GM23248 (cell line): ENCODE measurements around the gene METTL4. TPM values are rescaled to one million over a fixed set of nuclear protein-coding genes. Genes with fewer than 3 reads are reported as not detected.

Experiments used
- DNase-seq: peaks from one replicate; pipeline ENCODE4 v3.0.0-alpha.2; 2015
- H2AFZ ChIP-seq: fragments of 200-600 bp; sonication (generic); 2 replicates; pipeline ENCODE4 v1.6.1; 2016; ENCODE audit warnings: antibody characterized with exemption
- H3F3A ChIP-seq: fragments of 200-600 bp; sonication (generic); 2 replicates; pipeline ENCODE4 v1.6.1; 2016; ENCODE audit warnings: mild to moderate bottlenecking, antibody characterized with exemption, mixed run types; ENCODE audit not compliant: insufficient read depth
- H3K27ac ChIP-seq: fragments of 200-600 bp; sonication (generic); 2 replicates; pipeline ENCODE4 v1.5.1; 2016; ENCODE audit warnings: mild to moderate bottlenecking
- H3K27me3 ChIP-seq: fragments of 200-600 bp; sonication (generic); replicated peaks from 2 replicates; pipeline ENCODE4 v1.6.1; 2016; ENCODE audit warnings: mild to moderate bottlenecking; ENCODE audit not compliant: insufficient read depth
- H3K36me3 ChIP-seq: fragments of 200-600 bp; sonication (generic); 2 replicates; pipeline ENCODE4 v1.6.1; 2016; ENCODE audit warnings: low read depth, mild to moderate bottlenecking
- H3K4me1 ChIP-seq: fragments of 200-600 bp; sonication (generic); 2 replicates; pipeline ENCODE4 v1.6.1; 2016; ENCODE audit warnings: mild to moderate bottlenecking; ENCODE audit not compliant: insufficient read depth
- H3K4me2 ChIP-seq: fragments of 200-600 bp; sonication (generic); one replicate; pipeline ENCODE4 v1.6.1; 2016; ENCODE audit warnings: mild to moderate bottlenecking; ENCODE audit not compliant: unreplicated experiment
- H3K4me3 ChIP-seq: fragments of 200-600 bp; sonication (generic); 2 replicates; pipeline ENCODE4 v1.5.1; 2016; ENCODE audit warnings: mild to moderate bottlenecking
- H3K79me2 ChIP-seq: fragments of 200-600 bp; sonication (generic); 2 replicates; pipeline ENCODE4 v1.6.1; 2016; ENCODE audit warnings: mild to moderate bottlenecking; ENCODE audit not compliant: insufficient read depth
- H3K9ac ChIP-seq: fragments of 200-600 bp; sonication (generic); 2 replicates; pipeline ENCODE4 v1.6.1; 2016; ENCODE audit warnings: mild to moderate bottlenecking
- H3K9me2 ChIP-seq: fragments of 200-600 bp; sonication (generic); 2 replicates; pipeline ENCODE4 v1.6.1; 2016; ENCODE audit warnings: mixed run types, mild to moderate bottlenecking, moderate library complexity; ENCODE audit not compliant: insufficient read depth
- H3K9me3 ChIP-seq: fragments of 200-600 bp; sonication (generic); one replicate; pipeline ENCODE4 v1.6.1; 2017; ENCODE audit warnings: low read depth
- H4K20me1 ChIP-seq: fragments of 200-600 bp; sonication (generic); 2 replicates; pipeline ENCODE4 v1.6.0; 2016; ENCODE audit not compliant: insufficient read depth
- EZH2 ChIP-seq: fragments of 200-600 bp; sonication (generic); IDR thresholded peaks from 2 replicates; pipeline ENCODE4 v1.6.1; 2018; ENCODE audit warnings: antibody characterized with exemption, mild to moderate bottlenecking; ENCODE audit not compliant: insufficient read depth, poor library complexity, severe bottlenecking
- EZH2phosphoT487 ChIP-seq: fragments of 200-600 bp; sonication (generic); IDR thresholded peaks from 2 replicates; pipeline ENCODE4 v1.6.1; 2018; ENCODE audit warnings: antibody characterized with exemption, moderate library complexity, mild to moderate bottlenecking, low read depth; ENCODE audit not compliant: insufficient read depth
- WGBS, 2 experiments: methylation state at CpG; one replicate each; pipeline ENCODE4 v1.1.6; 2015 to 2017; ENCODE audit warnings: low lambda C conversion rate in 2 of 2, low coverage in 1 of 2; ENCODE audit errors: missing lambda C conversion rate in 2 of 2; 5-methylcytosine and 5-hydroxymethylcytosine counted together
- in situ Hi-C: fragments of 300-500 bp; cut with MboI; formaldehyde crosslinking; loops from 2 replicates; pipeline ENCODE4 v1.15.0; 2020
- polyA plus RNA-seq: library from polyadenylated mRNA; unstranded; fragments of >200 nt; fragmentation: Nextera tagmentation; extraction: Ambion mirVana; gene quantifications from 2 replicates; pipeline ENCODE4 v1.2.1, GENCODE V29; 2016
- total RNA-seq: library from RNA; depleted of rRNA; stranded (reverse); fragments of >200 nt; shearing (Covaris generic); gene quantifications from 2 replicates; pipeline ENCODE4 v1.2.3, GENCODE V29; 2014

The METTL4 gene
- total and polyA plus RNA-seq, 2 experiments from 2014 or later: 5.6 to 9.9 TPM

- Histone ChIP-seq H3K4me3 (no peak overlapping the region), H3K4me2 (no peak overlapping the region), H3K79me2 (no peaks in the 10 kb centered on the region), H3K4me1 (no peaks in the 10 kb centered on the region), H3K9me2 (no peaks in the 10 kb centered on the region), H3K9ac (no peak overlapping the region), H3K27ac (no peak overlapping the region), H4K20me1 (no peaks in the 10 kb centered on the region), H3F3A (no peaks in the 10 kb centered on the region), H2AFZ (no peak overlapping the region), H3K36me3 (no peaks in the 10 kb centered on the region; the same call in 1 of the 2 replicates), H3K9me3 (no peaks in the 10 kb centered on the region), H3K27me3 (no peaks in the 10 kb centered on the region)
- no peak for DNase-seq
- TF ChIP-seq EZH2phosphoT487: no peak
- no peak for TF ChIP-seq EZH2
- 94 to 98% methylated on average over 1 of the region's 1 CpG for WGBS, 2 experiments
- in situ Hi-C loops: no loop called here
These were observed 12.1 kb downstream of the METTL4 start for GRCh38 chr18:2559249-2559648.

- no peaks in the 10 kb centered on the region for H3K9me2 ChIP-seq
- H3K27me3 ChIP-seq: no peaks in the 10 kb centered on the region
- no peaks in the 10 kb centered on the region for H3K9me3 ChIP-seq
- H3K4me1 ChIP-seq: no peaks in the 10 kb centered on the region
- H4K20me1 ChIP-seq: no peaks in the 10 kb centered on the region
- 0% methylated on average over 1 of the region's 1 CpG for WGBS, 2 experiments
- no peak for DNase-seq
- H3K36me3 ChIP-seq: no peaks in the 10 kb centered on the region
- no peak overlapping the region for H3K4me2 ChIP-seq
- no peak overlapping the region for H3K4me3 ChIP-seq
- no peak for TF ChIP-seq EZH2phosphoT487
- no peak for TF ChIP-seq EZH2
- H3F3A ChIP-seq: no peaks in the 10 kb centered on the region
- no peaks in the 10 kb centered on the region for H3K79me2 ChIP-seq
- H3K27ac ChIP-seq: no peak overlapping the region
- no peak overlapping the region for H3K9ac ChIP-seq
- H2AFZ ChIP-seq: no peak overlapping the region
- in situ Hi-C loops: no loop called here
These were observed 13.8 kb downstream of the METTL4 start for GRCh38 chr18:2557536-2557935.

DNA sequence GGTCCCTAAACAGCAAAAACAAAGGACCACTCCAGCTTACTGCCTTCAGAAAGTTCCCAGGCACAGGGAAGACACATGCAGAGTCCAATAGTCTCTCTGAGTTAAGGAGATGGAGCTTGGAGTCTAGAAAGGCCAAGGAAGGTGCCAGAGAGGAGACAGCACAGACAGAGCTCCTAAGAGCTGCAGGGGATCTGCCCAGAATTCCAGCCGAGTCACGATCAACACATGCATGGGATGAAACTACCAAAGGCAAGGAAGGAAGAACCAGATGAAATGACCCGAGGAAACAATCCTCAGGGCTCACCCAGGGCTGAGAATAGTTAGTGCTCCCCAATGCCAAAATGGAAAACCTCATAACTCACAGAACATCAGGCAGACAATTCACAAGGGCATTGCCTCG lies 15.4 kb downstream of the METTL4 start:
- in situ Hi-C loops: no loop called here
- H3K27ac ChIP-seq: no peak overlapping the region
- no peaks in the 10 kb centered on the region for H3K4me1 ChIP-seq
- no peaks in the 10 kb centered on the region; the same call in 1 of the 2 replicates for H3K36me3 ChIP-seq
- no peaks in the 10 kb centered on the region for H3K79me2 ChIP-seq
- H3K27me3 ChIP-seq: no peaks in the 10 kb centered on the region
- H4K20me1 ChIP-seq: no peaks in the 10 kb centered on the region
- no peaks in the 10 kb centered on the region for H3K9me2 ChIP-seq
- no peak overlapping the region for H2AFZ ChIP-seq
- no peaks in the 10 kb centered on the region for H3F3A ChIP-seq
- no peak for TF ChIP-seq EZH2
- TF ChIP-seq EZH2phosphoT487: no peak
- H3K9ac ChIP-seq: no peak overlapping the region
- WGBS, 2 experiments: 73 to 80% methylated on average over 4 of the region's 4 CpGs
- no peaks in the 10 kb centered on the region for H3K9me3 ChIP-seq
- no peak overlapping the region for H3K4me2 ChIP-seq
- DNase-seq: no peak
- no peak overlapping the region for H3K4me3 ChIP-seq

DNA sequence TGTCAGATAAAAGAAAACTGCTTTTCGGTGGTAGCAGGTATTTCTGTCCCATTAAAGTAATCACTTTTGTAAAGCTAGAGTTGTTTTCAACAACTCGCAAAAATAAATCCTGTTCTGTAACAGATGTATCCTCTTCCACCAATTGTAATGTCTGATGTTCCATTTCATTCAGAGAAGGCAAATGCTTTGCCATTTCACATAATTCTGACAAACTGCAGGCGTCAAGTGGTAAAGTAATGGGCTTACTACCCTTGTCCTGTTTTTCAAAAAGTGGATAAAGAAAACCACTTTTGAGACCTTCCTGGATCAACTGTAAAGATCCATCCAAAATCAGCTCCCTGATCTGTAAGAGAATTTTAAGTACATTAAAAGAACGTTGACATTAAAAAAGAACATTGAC lies 16.6 kb downstream of the METTL4 start:
- H3K4me1 ChIP-seq: no peaks in the 10 kb centered on the region
- in situ Hi-C loops: no loop called here

GRCh38 chr18:2551425-2551824 lies 19.9 kb downstream of the METTL4 start:
- DNase-seq: no peak
- in situ Hi-C loops: no loop called here
- Histone ChIP-seq H2AFZ (no peak overlapping the region), H3F3A (no peaks in the 10 kb centered on the region), H3K9me2 (no peaks in the 10 kb centered on the region), H3K4me1 (no peaks in the 10 kb centered on the region), H4K20me1 (no peaks in the 10 kb centered on the region), H3K9ac (no peak overlapping the region), H3K27me3 (no peaks in the 10 kb centered on the region), H3K9me3 (no peaks in the 10 kb centered on the region), H3K79me2 (no peaks in the 10 kb centered on the region), H3K4me2 (no peak overlapping the region), H3K36me3 (no peaks in the 10 kb centered on the region; the same call in 1 of the 2 replicates), H3K27ac (no peak overlapping the region), H3K4me3 (no peak overlapping the region)
- TF ChIP-seq EZH2phosphoT487 (no peak), EZH2 (no peak)
- 79 to 82% methylated on average over 3 of the region's 3 CpGs for WGBS, 2 experiments

More for the DNA sequence above, 16.6 kb downstream of the METTL4 start:
- Histone ChIP-seq H3K9me2 (no peaks in the 10 kb centered on the region), H3K79me2 (no peaks in the 10 kb centered on the region), H2AFZ (no peak overlapping the region), H3K27me3 (no peaks in the 10 kb centered on the region), H3K27ac (no peak overlapping the region), H3K9me3 (no peaks in the 10 kb centered on the region), H3F3A (no peaks in the 10 kb centered on the region), H3K36me3 (no peaks in the 10 kb centered on the region; the same call in 1 of the 2 replicates), H3K4me3 (no peak overlapping the region), H4K20me1 (no peaks in the 10 kb centered on the region), H3K4me2 (no peak overlapping the region), H3K9ac (no peak overlapping the region)
- TF ChIP-seq EZH2phosphoT487 (no peak), EZH2 (no peak)
- 87 to 88% methylated on average over 4 of the region's 4 CpGs for WGBS, 2 experiments
- DNase-seq: no peak
